Measurements from ENCODE around the gene FANCB. TPM values are rescaled to one million over a fixed set of nuclear protein-coding genes. Genes with fewer than 3 reads are reported as not detected.

Gene FANCB
- total and polyA plus RNA-seq, 2 of the 4 experiments (the other 2 are of a cell fraction) = 2.5 to 7.7 TPM

DNA sequence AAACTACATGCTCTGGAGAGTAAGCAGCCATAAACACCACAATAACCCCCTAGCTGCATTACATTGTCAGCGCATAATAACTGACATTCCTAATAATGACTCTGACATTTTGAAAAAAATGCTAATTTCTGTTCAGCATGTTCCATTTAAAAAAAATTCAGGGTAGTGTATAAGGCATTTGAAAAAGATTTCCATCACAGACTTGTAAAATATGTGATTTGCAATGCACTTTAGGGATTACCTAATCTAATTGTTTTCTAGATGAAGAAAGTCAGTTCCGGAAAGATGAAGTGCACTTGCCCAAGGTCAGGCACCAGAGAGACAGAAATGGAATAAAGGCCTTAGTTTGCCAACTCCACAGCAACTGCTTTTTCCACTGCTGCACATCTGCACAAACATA, 55.3 kb downstream of the FANCB start:
- in situ Hi-C loops (cut with MboI; ENCODE audit: low sequenced_read_pairs) = no loop called here
- Histone ChIP-seq H2BK5ac (ENCODE audit: low read depth, low read length, poor library complexity, severe bottlenecking) (no peak overlapping the region), H2BK120ac (ENCODE audit: low read depth, low read length) (no peak overlapping the region), H3K56ac (ENCODE audit: extremely low read depth, insufficient read depth, low read length) (no peak overlapping the region), H2AFZ (replicated peaks; ENCODE audit: low read length, poor library complexity) (no peak overlapping the region), H3K18ac (ENCODE audit: low read depth, low read length) (no peak overlapping the region), H3K4me3 (ENCODE audit: insufficient read depth, low read depth, low read length) (no peak overlapping the region), H4K5ac (ENCODE audit: low read depth, low read length) (no peak overlapping the region), H3K27ac (ENCODE audit: insufficient read depth, low read length) (no peak overlapping the region), H3K79me1 (ENCODE audit: low read depth in 1 of 2, low read length in 2 of 2) (no peaks in the 10 kb centered on the region), H3K4me1 (ENCODE audit: control insufficient read depth, insufficient read depth, low read length) (no peaks in the 10 kb centered on the region), H3K9me1 (ENCODE audit: insufficient read depth, low read length) (no peaks in the 10 kb centered on the region), H3K14ac (replicated peaks; ENCODE audit: low read depth, low read length) (no peak overlapping the region), H3K9me3 (ENCODE audit: control insufficient read depth, insufficient read depth, low read length) (no peaks in the 10 kb centered on the region; the same call in 1 of the 2 replicates), H3K23ac (ENCODE audit: low read depth, low read length) (no peak overlapping the region), H3K27me3 (ENCODE audit: control insufficient read depth, insufficient read depth, low read length) (no peaks in the 10 kb centered on the region), H4K91ac (ENCODE audit: insufficient read depth, low read depth, low read length) (no peak overlapping the region), H4K20me1 (ENCODE audit: insufficient read depth, low read length) (no peaks in the 10 kb centered on the region), H3K9ac (ENCODE audit: low read depth, low read length) (no peak overlapping the region), H3K4ac (ENCODE audit: low read depth, low read length) (no peak overlapping the region), H2BK15ac (ENCODE audit: low read depth, low read length) (no peak overlapping the region), H3K36me3 (ENCODE audit: control insufficient read depth, insufficient read depth, low read length) (no peaks in the 10 kb centered on the region), H2BK20ac (ENCODE audit: low read depth, low read length) (no peak overlapping the region), H4K8ac (ENCODE audit: low read depth in 2 of 2, low read length in 2 of 2) (no peak overlapping the region), H2AK5ac (ENCODE audit: low read depth, low read length) (no peak overlapping the region), H2AK9ac (replicated peaks; ENCODE audit: low read depth, low read length, poor library complexity) (no peak overlapping the region), H3K4me2 (ENCODE audit: low read depth, low read length) (no peak overlapping the region)
- DNase-seq (no peak), ATAC-seq (ENCODE audit: low read depth) (no peak)
- POLR2A ChIA-PET (ENCODE audit: unreplicated experiment) = no interaction called here
- CTCF ChIA-PET = no interaction called here
- dilution Hi-C loops (cut with HindIII; ENCODE audit: low sequenced_read_pairs, unreplicated experiment) = no loop called here
- WGBS, 2 experiments (ENCODE audit: extremely low coverage in 2 of 2, insufficient read length in 1 of 2) = no CpG with 5 or more reads among the region's 2 CpGs
- intact Hi-C loops (cut with micrococcal nuclease) = no loop called here
- TF ChIP-seq POLR2A (IDR thresholded peaks at IDR 0.05; ENCODE audit: low read depth, low read length) (no peak), FOS (IDR thresholded peaks at IDR 0.05; ENCODE audit: low read depth, low read length) (no peak), RCOR1 (IDR thresholded peaks at IDR 0.05; ENCODE audit: insufficient replicate concordance, low read length) (no peak), CEBPB (IDR thresholded peaks at IDR 0.05; ENCODE audit: low read depth, low read length) (no peak)
- TF ChIP-seq, protein P1, sequence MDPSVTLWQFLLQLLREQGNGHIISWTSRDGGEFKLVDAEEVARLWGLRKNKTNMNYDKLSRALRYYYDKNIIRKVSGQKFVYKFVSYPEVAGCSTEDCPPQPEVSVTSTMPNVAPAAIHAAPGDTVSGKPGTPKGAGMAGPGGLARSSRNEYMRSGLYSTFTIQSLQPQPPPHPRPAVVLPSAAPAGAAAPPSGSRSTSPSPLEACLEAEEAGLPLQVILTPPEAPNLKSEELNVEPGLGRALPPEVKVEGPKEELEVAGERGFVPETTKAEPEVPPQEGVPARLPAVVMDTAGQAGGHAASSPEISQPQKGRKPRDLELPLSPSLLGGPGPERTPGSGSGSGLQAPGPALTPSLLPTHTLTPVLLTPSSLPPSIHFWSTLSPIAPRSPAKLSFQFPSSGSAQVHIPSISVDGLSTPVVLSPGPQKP (IDR thresholded peaks at IDR 0.05; ENCODE audit: borderline replicate concordance, low read depth, low read length) = no peak
- no TSS peak for BruUV-seq (replicated peaks)
